NCI-H1417 treated with DMSO at 0.1 percent for 48 hours (cell line): ENCODE measurements around the gene PLCL2.

Source experiments
- DNase-seq: peaks from one replicate; lab custom pipeline; 2025; lab: John Stamatoyannopoulos, UW

PLCL2 gene

GRCh38 chr3:16884748-16885592, at the start of gene PLCL2:
TSS of gene PLCL2 (plus strand) at chr3:16884955. CDS start at chr3:16885040, 85 bp downstream.
- no peak for DNase-seq

- DNase-seq: no peak
Measured at GRCh38 chr3:16836505-16837237, 48.1 kb upstream of the PLCL2 start.

- DNase-seq: no peak
Measured at GRCh38 chr3:16837602-16838001, 47.2 kb upstream of the PLCL2 start.

GRCh38 chr3:16838561-16838960, 46.2 kb upstream of the PLCL2 start:
- no peak for DNase-seq

- DNase-seq: no peak
Measured at GRCh38 chr3:16839271-16840100, 45.3 kb upstream of the PLCL2 start.

GRCh38 chr3:16840101-16840424, 44.7 kb upstream of the PLCL2 start:
- DNase-seq: no peak

- no peak for DNase-seq
Measured at GRCh38 chr3:16841041-16841753, 43.6 kb upstream of the PLCL2 start.

- DNase-seq: no peak
Measured at GRCh38 chr3:16841904-16842271, 42.9 kb upstream of the PLCL2 start.

GRCh38 chr3:16842272-16843270, 42.2 kb upstream of the PLCL2 start:
- DNase-seq: no peak

GRCh38 chr3:16844222-16844621, 40.5 kb upstream of the PLCL2 start:
- DNase-seq: no peak

GRCh38 chr3:16844791-16845190, 40.0 kb upstream of the PLCL2 start:
- DNase-seq: no peak

- DNase-seq: no peak
Measured at GRCh38 chr3:16846373-16847080, 38.2 kb upstream of the PLCL2 start.

GRCh38 chr3:16848007-16848406, 36.7 kb upstream of the PLCL2 start:
- no peak for DNase-seq

- no peak for DNase-seq
Measured at GRCh38 chr3:16849229-16849628, 35.5 kb upstream of the PLCL2 start.

GRCh38 chr3:16849795-16850194, 35.0 kb upstream of the PLCL2 start:
- no peak for DNase-seq

GRCh38 chr3:16855497-16855896, 29.3 kb upstream of the PLCL2 start:
- DNase-seq: no peak

- DNase-seq: no peak
Measured at GRCh38 chr3:16860234-16860633, 24.5 kb upstream of the PLCL2 start.

GRCh38 chr3:16861432-16861831, 23.3 kb upstream of the PLCL2 start:
- DNase-seq: no peak

GRCh38 chr3:16864610-16865313, 20.0 kb upstream of the PLCL2 start:
- DNase-seq: no peak
